Suppressor macrophage treated with lipopolysaccharide for 1 hour (primary cell): Measurements from ENCODE around the gene PNKD.
A peak's percentile ranks its signal among the peaks of the same experiment; 100 is the strongest.

Experiments
- DNase-seq, 3 donors: peaks; one replicate each; pipeline ENCODE4 v3.0.0-alpha.2; 2020 to 2022

PNKD gene

DNA sequence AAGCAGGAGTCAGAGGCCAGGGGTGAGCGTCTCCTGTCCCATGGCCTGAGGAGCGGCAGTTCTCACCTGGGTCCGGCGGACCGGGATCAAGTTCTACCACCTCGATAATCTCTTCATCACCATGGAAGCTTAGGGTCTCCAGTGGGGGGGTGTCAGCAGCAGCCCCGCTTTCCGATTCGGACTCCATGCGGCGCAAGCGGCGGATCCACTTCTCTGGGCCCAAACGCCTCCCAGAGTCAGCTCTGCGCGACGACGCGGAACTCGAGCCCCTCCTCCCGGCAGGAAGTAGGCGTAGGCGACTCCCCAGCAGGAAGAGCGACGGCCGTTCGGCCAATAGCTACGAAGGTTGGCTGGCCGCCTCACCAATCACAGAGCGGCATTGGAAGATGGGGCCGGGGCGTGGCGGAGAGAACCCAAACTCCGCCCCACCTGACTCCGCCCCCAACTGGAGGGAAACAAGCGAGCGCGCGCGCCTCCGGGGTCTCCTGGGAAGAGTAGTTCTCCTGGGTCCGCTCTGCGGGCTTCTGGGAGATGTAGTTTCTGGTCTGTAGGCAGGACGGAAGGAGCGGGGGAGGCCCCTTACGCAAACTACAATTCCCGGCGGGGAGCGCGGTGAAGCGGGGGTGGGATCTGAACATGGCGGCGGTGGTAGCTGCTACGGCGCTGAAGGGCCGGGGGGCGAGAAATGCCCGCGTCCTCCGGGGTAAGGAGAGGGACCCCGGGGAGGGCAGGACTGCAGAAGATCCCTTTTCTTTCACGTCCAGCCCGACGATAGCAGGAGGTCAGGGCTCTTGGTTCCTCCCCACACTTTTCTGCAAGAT, at the start of gene PNKD, which contains the start of gene AAMP:
PNKD (plus strand) TSS at position 620 of the 821 bp plus-strand sequence; CDS start at position 637, 17 bp downstream.
AAMP (minus strand) TSS at position 238 of the 821 bp plus-strand sequence; CDS start at position 187, 51 bp downstream.
- DNase-seq = peak; percentile 100

DNA sequence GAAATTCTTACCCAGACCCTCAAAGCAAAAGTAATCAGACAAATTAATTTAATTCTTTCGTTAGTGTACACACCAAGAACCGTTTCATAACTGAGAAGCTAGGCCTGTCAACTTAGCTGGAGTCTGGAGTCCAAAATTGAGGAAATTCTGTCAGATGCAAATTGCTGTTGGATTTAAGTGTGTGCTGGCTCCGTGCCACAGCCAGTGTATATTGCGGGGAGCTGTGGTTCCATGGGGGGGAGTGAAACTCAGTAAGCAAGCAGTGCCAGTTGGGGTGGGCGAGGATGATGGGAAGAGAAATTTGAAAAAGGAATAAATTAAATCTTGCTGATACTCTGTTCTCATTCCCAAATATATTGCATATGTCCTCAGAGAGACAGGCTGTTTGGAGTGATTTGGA, 49.3 kb upstream of the PNKD start:
- peak in 2 of 3 donors; percentile 38 to 47 for DNase-seq

GRCh38 chr2:218223046-218223445, 47.3 kb upstream of the PNKD start:
- peak; percentile 33 to 59 (median 44) for DNase-seq

DNA sequence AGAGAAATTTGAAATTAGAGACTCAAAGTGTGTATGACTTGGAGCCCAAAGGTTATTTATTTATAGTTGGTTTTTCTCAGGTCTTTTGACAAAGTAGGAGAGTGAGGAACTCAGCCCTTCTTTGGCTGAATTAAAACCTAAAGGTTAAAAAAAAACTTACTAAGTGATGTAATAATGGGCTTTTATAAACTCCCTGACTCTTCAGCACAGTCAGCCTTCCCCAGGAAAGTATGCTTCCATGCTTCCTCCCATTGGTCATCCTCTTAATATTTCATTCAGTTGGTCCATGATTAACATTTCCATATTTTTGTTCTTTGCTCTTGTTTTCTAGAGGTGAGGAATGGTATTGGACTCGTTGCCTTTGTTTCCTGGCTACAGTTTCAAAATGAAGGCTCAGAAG, 46.1 kb upstream of the PNKD start:
- peak; percentile 63 to 80 (median 78) for DNase-seq

DNA sequence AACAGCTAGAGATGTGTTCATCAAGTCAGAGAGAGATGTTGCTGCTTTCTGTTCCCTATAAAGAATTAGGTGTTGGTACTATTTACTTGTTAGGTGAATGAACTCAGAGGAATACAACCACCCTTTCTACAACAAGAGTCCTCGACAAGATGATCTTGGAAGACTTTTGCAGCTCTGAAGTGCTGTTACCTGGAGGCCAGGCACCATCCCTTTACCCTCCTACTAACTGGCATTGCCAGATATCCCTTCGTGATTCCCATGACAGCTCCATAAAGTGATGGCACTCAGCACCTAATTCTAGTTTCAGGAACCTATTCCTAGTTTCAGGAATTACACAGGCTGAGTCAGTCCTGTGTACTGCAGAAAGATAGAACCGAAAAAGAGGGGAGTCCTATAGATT, 43.4 kb upstream of the PNKD start:
- no peak for DNase-seq

DNA sequence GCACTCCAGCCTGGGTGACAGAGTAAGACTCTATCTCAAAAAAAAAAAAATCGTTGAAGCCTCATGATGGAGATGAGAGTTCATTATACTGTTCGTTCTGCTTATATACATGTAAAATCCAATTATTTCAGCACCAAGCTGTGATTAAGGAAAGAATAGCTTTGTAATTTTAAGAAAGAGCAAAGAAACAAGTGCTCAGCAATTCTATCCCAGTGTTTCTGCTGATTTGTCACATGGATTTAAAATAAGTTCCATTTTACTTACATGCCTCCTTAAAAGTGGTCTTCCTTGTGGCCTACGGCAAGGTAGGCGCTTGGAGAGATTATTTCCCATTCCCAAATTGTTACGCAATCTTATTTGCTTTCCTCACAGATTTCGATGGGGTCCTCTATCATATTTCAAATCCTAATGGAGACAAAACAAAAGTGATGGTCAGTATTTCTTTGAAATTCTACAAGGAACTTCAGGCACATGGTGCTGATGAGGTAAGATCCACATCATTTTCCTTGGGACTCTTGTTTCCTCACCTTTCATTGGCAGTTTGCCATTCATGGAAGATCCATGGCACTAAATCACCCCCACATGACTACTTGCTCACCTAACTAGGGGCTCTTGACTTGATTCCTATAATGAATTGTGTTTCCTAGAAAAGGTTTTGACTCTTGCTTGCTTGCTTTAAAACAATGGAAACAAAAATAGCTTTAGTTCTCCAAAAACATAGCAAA, 41.8 kb upstream of the PNKD start:
- peak in 2 of 3 donors; percentile 33 to 56 for DNase-seq

DNA sequence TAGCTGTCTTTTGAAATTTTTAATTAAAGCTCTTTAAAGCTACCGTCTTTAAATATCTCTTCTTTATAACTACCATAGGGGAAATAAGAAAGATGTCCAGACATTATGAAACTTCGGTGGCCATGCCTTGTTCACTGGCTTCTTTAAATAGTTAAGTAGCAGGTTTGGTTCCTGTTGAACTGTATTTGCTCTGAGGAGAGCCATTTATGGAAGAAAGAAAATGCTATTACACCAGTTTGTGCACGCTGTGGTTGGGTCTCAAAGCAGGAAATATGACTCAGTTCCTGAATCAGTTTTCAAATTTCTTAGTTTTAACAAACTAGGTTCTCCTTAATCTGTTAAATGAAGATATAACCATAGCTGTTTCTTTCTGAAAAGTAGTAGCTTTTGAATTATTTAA, 41.1 kb upstream of the PNKD start:
- DNase-seq = peak; percentile 68 to 88 (median 83)

DNA sequence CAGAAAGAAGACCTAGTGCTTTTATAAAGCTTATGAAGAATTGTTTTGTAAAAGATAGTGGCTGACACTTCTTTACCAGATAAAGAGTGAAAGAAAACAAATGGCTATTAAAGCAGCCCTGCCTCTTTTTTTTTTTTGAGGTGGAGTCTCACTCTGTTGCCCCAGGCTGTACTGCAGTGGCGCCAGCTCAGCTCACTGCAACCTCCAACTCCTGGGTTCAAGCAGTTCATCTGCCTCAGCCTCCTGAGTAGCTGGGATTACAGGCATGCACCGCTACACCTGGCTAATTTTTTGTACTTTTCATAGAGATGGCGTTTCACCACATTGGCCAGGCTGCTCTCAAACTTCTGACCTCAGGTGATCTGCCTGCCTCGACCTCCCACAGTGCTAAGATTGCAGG, 40.5 kb upstream of the PNKD start:
- DNase-seq = no peak

- peak; percentile 56 to 62 (median 59) for DNase-seq
These were observed 39.4 kb upstream of the PNKD start for GRCh38 chr2:218230882-218231281.

DNA sequence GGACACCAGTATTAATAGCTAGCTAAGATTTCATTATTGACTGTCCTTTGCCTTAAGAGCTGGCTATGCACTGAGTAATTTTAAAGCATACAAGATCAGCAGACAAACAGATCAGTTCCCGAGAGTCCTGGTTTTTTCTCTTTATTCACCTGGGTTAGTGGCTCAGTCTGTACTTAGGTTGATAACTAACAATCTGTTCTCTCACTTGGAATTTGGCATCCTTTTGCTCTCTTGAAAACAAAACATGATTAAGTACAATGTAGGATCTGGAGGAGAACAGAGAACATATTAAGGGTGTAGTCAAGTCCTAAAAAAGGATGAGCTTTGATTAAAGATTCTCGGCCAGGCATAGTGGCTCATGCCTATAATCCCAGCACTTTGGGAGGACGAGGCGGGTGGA, 36.8 kb upstream of the PNKD start:
- no peak for DNase-seq

GRCh38 chr2:218234521-218234920, 35.8 kb upstream of the PNKD start:
- DNase-seq = no peak

DNA sequence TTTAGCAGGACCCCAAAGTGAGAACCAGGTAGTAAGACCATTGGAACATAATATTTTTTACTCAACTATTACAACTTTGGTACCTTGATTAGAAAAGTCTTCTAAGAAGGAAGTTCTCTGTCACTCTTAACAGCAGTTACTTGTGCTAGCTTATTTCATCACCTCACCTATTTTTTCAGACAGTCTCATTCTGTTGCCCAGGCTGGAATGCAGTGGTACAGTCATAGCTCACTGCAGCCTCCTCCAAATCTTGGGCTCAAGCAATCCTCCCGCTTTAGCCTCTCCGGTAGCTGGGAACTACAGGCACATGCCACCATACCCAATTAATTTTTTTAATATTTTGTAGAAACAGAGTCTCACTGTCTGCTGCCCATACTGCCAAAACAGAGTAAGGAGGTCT, 35.3 kb upstream of the PNKD start:
- no peak for DNase-seq

DNA sequence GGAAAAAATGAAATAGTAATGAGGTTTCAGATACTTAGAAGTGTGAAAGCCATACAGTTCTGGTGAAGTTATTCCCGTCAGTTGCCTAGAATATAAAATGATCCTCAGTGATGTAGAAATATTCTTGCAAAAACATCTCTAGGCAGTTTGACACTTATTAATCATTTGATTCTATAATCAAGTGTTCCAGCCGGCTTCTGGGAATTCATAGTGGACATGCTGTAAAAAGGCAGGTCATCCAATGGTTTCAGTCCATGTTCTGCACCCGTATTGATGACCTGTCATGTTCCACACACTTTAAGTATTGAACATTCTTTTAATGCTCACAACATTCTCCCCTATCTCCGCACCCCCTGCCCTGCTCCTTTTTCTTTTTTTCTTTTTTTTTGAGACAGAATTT, 33.5 kb upstream of the PNKD start:
- DNase-seq = no peak

DNA sequence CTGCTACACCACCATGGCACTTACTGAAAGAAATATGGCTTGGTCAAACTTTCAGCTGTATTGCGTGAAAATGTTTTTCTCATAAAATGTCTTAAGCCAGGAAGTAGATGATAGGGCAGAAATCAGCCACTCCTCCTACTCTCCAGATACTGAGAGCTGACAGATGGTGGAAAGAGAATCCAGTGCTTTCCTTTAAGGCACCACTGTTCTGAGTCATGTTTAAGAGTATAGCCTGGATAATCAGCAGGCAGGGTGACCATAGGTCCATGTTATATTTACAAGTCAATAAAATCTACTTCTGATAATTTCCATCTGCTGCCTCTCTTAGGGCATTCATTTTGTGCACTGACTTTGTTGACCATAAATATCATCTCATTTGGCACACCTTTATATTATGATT, 31.4 kb upstream of the PNKD start:
- DNase-seq = no peak

DNA sequence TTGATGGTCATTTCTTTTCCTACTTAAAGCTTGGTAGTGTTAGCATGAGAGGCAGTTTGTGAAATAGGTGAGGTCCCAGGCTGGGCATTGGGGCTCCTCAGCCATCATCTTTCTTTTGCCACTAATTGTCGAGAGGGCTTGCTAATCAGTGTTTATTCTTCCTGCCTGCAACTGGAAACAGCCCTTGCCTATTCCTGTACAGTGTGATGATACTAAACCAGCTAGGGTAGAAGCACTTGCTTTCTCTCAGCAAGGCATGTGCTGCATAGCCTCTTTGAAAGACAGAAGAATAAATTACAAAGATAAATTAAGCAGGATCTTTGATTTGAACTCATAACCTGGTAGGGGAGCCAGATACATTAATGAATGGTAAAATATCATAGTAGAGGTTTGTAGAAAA, 26.1 kb upstream of the PNKD start:
- no peak for DNase-seq

- DNase-seq = no peak
These were observed 25.7 kb upstream of the PNKD start for GRCh38 chr2:218244665-218245064.

DNA sequence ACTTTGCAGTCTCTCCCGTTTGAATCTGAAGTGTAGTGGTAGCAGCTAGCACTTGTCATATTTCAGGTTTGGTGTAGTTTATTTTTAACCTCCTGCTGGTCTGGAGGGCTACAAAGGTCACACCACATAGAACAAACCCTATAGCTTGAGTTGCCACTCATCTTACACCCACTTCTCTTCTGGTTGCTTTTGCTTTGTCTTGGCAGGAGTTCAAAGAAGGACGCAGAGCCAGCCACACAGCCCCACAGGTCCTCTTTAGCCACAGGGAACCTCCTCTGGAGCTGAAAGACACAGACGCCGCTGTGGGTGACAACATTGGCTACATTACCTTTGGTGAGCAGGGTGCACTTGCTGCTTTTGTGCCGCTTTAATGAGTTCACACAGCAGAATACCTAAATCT, 25.1 kb upstream of the PNKD start:
- no peak for DNase-seq

DNA sequence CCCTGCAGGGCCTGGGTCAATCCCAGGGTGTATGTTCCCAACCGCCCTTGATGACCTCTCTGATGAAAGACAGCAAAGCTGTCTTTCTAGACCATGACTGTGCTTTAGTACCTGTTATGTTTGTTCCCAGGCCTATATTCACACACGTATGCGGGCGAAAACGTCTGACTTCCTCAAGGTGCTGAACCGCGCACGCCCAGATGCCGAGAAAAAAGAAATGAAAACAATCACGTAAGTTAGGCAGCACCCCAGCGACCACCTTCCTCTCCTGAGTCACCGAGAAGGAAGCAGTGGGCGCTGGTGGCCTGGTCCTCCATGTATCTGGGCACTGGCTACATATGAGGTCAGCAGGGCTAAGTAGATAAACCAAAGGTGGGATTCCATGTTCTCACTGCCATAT, 20.6 kb upstream of the PNKD start:
- DNase-seq = peak in 1 of 3 donors; percentile 18

DNA sequence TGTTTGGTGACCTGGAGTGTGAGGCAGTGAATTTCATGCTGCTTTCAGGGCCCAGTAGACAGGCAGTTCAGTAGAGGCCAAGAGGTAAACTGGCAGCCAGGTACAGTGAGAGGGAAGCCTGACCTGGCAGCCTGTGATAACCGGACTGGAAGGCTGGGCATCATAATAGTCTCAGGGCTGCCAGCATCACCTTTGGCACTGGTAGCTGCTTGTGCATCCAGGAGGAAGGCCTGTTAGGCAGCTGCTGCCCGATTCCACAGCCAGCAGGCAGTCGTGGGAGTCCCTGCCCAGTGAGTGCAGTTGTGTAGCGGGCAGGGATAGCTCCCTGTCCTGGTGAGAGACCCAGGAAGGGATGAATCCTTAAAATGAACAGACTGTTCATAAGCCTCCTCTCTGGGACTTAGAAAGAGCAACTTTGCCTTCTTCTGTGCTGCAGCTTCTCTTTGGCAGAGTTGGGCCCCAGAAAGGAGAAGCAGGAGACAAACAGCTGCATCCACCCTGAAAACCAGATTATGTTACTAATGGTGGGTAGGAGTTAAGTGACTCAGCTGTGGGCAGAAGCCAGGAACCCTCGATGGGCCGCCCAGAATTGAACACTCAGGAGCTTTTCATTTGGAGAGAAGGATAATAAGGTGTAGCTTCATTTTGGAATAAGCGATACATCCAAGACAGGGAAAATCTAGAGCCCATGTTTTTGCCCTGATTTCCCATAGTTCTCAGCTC, 17.6 kb upstream of the PNKD start:
- peak; percentile 75 to 85 (median 84) for DNase-seq

DNA sequence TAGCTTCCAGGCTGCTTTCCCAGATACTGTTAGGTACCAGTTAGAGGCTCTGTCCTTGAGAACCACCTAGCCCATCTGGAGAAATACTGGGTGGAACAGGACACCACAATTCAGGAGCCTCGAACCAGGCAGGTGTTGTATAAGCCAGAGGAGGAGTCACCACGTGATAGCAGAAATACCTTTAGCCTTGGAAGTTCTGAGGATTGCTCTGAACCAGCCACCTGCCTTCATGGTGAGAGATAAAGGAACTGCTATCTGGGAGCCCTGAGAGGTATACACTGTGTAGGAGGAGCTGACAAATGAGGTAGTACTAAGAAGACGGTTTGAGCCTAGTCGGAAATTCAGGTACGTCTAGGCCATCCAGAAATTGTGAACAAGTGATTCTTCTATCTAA, 17.1 kb upstream of the PNKD start:
- DNase-seq = no peak

DNA sequence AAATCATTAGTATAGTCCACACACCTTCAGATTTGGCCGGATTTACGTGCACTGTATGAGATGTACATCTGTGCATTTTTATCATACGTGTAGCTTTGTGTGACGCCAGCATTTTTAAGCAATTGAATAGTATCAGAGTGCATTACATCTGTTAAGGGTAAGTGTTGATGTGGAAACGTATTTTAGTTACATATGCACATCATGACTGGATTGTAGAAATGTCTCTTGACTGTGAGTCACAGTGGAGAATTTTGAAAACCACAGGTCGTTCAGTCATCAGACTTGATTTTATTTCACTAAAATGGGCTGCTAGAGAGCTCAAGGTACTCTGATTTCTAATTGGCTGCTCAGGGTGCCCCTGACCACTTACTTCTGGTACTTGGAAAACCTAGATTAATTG, 14.9 kb upstream of the PNKD start:
- DNase-seq = peak; percentile 54 to 85 (median 82)

- no peak for DNase-seq
These were observed 13.5 kb upstream of the PNKD start for GRCh38 chr2:218256612-218257350.
